H1 (cell line): ENCODE data around the gene FAM50A. TPM values are rescaled to one million over a fixed set of nuclear protein-coding genes. Genes with fewer than 3 reads are reported as not detected.

Experiments used
- CHD7 ChIP-seq: fragments of 300-600 bp; sonication (generic); IDR thresholded peaks from 2 replicates; pipeline ENCODE4 v1.7.1; 2012; ENCODE audit warnings: low read length, moderate library complexity, mild to moderate bottlenecking, inconsistent platforms; ENCODE audit not compliant: insufficient replicate concordance
- polyA plus RNA-seq, 7 experiments: library from polyadenylated mRNA; depleted of rRNA in 3 of 7; stranded (reverse) in 5 of 7; unstranded in 2 of 7; fragments of >200 nt in 5 of 7; fragments of 200-250 nt in 2 of 7; gene quantifications; 1 replicate in 5 of 7; 2 replicates in 1 of 7; 4 replicates in 1 of 7; pipeline versions ENCODE4 v1.2.1 to v1.2.3, GENCODE V29; 2011 to 2013; ENCODE audit warnings: missing spikeins in 2 of 7, mixed read lengths in 2 of 7
- total RNA-seq: library from RNA; stranded (reverse); fragmentation: NEBNext Ultra II Directional; extraction: Animal tissue kit (Norgen Biotek cat#: 25700); gene quantifications from 2 replicates; pipeline ENCODE4 v1.2.1, GENCODE V29; 2021

The FAM50A gene
- total and polyA plus RNA-seq, 2 of the 8 experiments (the other 6 are each of a cell fraction or from before 2014, with no cell fraction given), result 30.7 to 48.7 TPM

GRCh38 chrX:154445776-154446175 is 1.8 kb downstream of the FAM50A start (continued):
- no peak for TF ChIP-seq CHD7
- TF ChIP-seq, all 59 proteins: peak for 0
